Measurements from ENCODE around the gene CRYBG3.
"Not testable (repeated sequence)": the region's sequence is repeated elsewhere in the genome, so short reads cannot be mapped to it uniquely, and the experiment has no call there.

Gene CRYBG3

GRCh38 chr3:97829198-97829597, 7.4 kb downstream of the CRYBG3 start:
- Histone ChIP-seq H3K4me3 (no peak overlapping the region), H3K9ac (ENCODE audit: insufficient read length) (no peak overlapping the region), H3K9me3 (ENCODE audit: low read depth, low read length) (no peaks in the 10 kb centered on the region), H3K36me3 (ENCODE audit: insufficient read depth, low read length) (no peaks in the 10 kb centered on the region), H3K27ac (no peak overlapping the region)
- TF ChIP-seq FOXP2 (optimal IDR thresholded peaks at IDR 0.05; ENCODE audit: control extremely low read depth, extremely low read length, insufficient read depth), result no peak
- no peak for TF ChIP-seq EZH2 (IDR thresholded peaks at IDR 0.05)
- TF ChIP-seq POLR2AphosphoS5 (IDR thresholded peaks at IDR 0.05; ENCODE audit: borderline replicate concordance, low read depth, low read length), result no peak
- DNase-seq (ENCODE audit: low read depth, low spot score), result no peak

GRCh38 chr3:97830638-97831037, 8.8 kb downstream of the CRYBG3 start:
- H3K9me3 ChIP-seq (ENCODE audit: low read depth, low read length), result no peaks in the 10 kb centered on the region
- H3K4me3 ChIP-seq, result no peak overlapping the region
- no peak overlapping the region for H3K9ac ChIP-seq (ENCODE audit: insufficient read length)

GRCh38 chr3:97831140-97831539, 9.3 kb downstream of the CRYBG3 start:
- no peaks in the 10 kb centered on the region for H3K36me3 ChIP-seq (ENCODE audit: insufficient read depth, low read length)
- no peak for TF ChIP-seq FOXP2 (optimal IDR thresholded peaks at IDR 0.05; ENCODE audit: control extremely low read depth, extremely low read length, insufficient read depth)
- no peak for TF ChIP-seq EZH2 (IDR thresholded peaks at IDR 0.05)
- no peak for TF ChIP-seq POLR2AphosphoS5 (IDR thresholded peaks at IDR 0.05; ENCODE audit: borderline replicate concordance, low read depth, low read length)
- DNase-seq (ENCODE audit: low read depth, low spot score), result no peak

More at GRCh38 chr3:97830638-97831037, 8.8 kb downstream of the CRYBG3 start:
- Histone ChIP-seq H3K27ac (no peak overlapping the region), H3K36me3 (ENCODE audit: insufficient read depth, low read length) (no peaks in the 10 kb centered on the region)
- no peak for TF ChIP-seq FOXP2 (optimal IDR thresholded peaks at IDR 0.05; ENCODE audit: control extremely low read depth, extremely low read length, insufficient read depth)
- DNase-seq (ENCODE audit: low read depth, low spot score), result no peak

GRCh38 chr3:97833184-97833583, 11.4 kb downstream of the CRYBG3 start:
- H3K9ac ChIP-seq (ENCODE audit: insufficient read length); H3K9me3 ChIP-seq (ENCODE audit: low read depth, low read length); DNase-seq (ENCODE audit: low read depth, low spot score); H3K27ac ChIP-seq; H3K4me3 ChIP-seq; H3K36me3 ChIP-seq (ENCODE audit: insufficient read depth, low read length): not testable (repeated sequence)

More at GRCh38 chr3:97831140-97831539, 9.3 kb downstream of the CRYBG3 start:
- no peaks in the 10 kb centered on the region for H3K9me3 ChIP-seq (ENCODE audit: low read depth, low read length)
- H3K27ac ChIP-seq, result no peak overlapping the region
- H3K4me3 ChIP-seq, result no peak overlapping the region
- H3K9ac ChIP-seq (ENCODE audit: insufficient read length), result no peak overlapping the region

GRCh38 chr3:97835761-97836160, 13.9 kb downstream of the CRYBG3 start:
- Histone ChIP-seq H3K9me3 (ENCODE audit: low read depth, low read length) (no peaks in the 10 kb centered on the region), H3K4me3 (no peak overlapping the region), H3K27ac (no peak overlapping the region), H3K9ac (ENCODE audit: insufficient read length) (no peak overlapping the region), H3K36me3 (ENCODE audit: insufficient read depth, low read length) (no peaks in the 10 kb centered on the region)
- no peak for DNase-seq (ENCODE audit: low read depth, low spot score)
- TF ChIP-seq EZH2 (IDR thresholded peaks at IDR 0.05) (no peak), POLR2AphosphoS5 (IDR thresholded peaks at IDR 0.05; ENCODE audit: borderline replicate concordance, low read depth, low read length) (no peak), FOXP2 (optimal IDR thresholded peaks at IDR 0.05; ENCODE audit: control extremely low read depth, extremely low read length, insufficient read depth) (no peak)

- no peak for DNase-seq (ENCODE audit: low read depth, low spot score)
- Histone ChIP-seq H3K4me3 (no peak overlapping the region), H3K27ac (no peak overlapping the region), H3K9me3 (ENCODE audit: low read depth, low read length) (no peaks in the 10 kb centered on the region), H3K36me3 (ENCODE audit: insufficient read depth, low read length) (no peaks in the 10 kb centered on the region), H3K9ac (ENCODE audit: insufficient read length) (no peak overlapping the region)
- TF ChIP-seq FOXP2 (optimal IDR thresholded peaks at IDR 0.05; ENCODE audit: control extremely low read depth, extremely low read length, insufficient read depth), result no peak
Measured at GRCh38 chr3:97838393-97838792, 16.6 kb downstream of the CRYBG3 start.

GRCh38 chr3:97839944-97840343, 18.1 kb downstream of the CRYBG3 start:
- Histone ChIP-seq H3K27ac (no peak overlapping the region), H3K4me3 (no peak overlapping the region), H3K36me3 (ENCODE audit: insufficient read depth, low read length) (no peaks in the 10 kb centered on the region), H3K9me3 (ENCODE audit: low read depth, low read length) (no peaks in the 10 kb centered on the region), H3K9ac (ENCODE audit: insufficient read length) (no peak overlapping the region)
- DNase-seq (ENCODE audit: low read depth, low spot score), result no peak
- TF ChIP-seq EZH2 (IDR thresholded peaks at IDR 0.05) (no peak), POLR2AphosphoS5 (IDR thresholded peaks at IDR 0.05; ENCODE audit: borderline replicate concordance, low read depth, low read length) (no peak), FOXP2 (optimal IDR thresholded peaks at IDR 0.05; ENCODE audit: control extremely low read depth, extremely low read length, insufficient read depth) (no peak)

GRCh38 chr3:97841304-97841703, 19.5 kb downstream of the CRYBG3 start:
- no peaks in the 10 kb centered on the region for H3K9me3 ChIP-seq (ENCODE audit: low read depth, low read length)
- TF ChIP-seq POLR2AphosphoS5 (IDR thresholded peaks at IDR 0.05; ENCODE audit: borderline replicate concordance, low read depth, low read length), result no peak
- TF ChIP-seq EZH2 (IDR thresholded peaks at IDR 0.05), result no peak
- no peak for TF ChIP-seq FOXP2 (optimal IDR thresholded peaks at IDR 0.05; ENCODE audit: control extremely low read depth, extremely low read length, insufficient read depth)
- DNase-seq (ENCODE audit: low read depth, low spot score), result no peak
- H3K36me3 ChIP-seq (ENCODE audit: insufficient read depth, low read length), result no peaks in the 10 kb centered on the region
- no peak overlapping the region for H3K4me3 ChIP-seq
- H3K9ac ChIP-seq (ENCODE audit: insufficient read length), result no peak overlapping the region
- no peak overlapping the region for H3K27ac ChIP-seq

- DNase-seq (ENCODE audit: low read depth, low spot score), result no peak
- no peak for TF ChIP-seq POLR2AphosphoS5 (IDR thresholded peaks at IDR 0.05; ENCODE audit: borderline replicate concordance, low read depth, low read length)
- TF ChIP-seq EZH2 (IDR thresholded peaks at IDR 0.05), result no peak
- TF ChIP-seq FOXP2 (optimal IDR thresholded peaks at IDR 0.05; ENCODE audit: control extremely low read depth, extremely low read length, insufficient read depth), result no peak
- no peak overlapping the region for H3K9ac ChIP-seq (ENCODE audit: insufficient read length)
- H3K36me3 ChIP-seq (ENCODE audit: insufficient read depth, low read length), result no peaks in the 10 kb centered on the region
- H3K9me3 ChIP-seq (ENCODE audit: low read depth, low read length), result no peaks in the 10 kb centered on the region
- H3K4me3 ChIP-seq, result no peak overlapping the region
- no peak overlapping the region for H3K27ac ChIP-seq
Measured at GRCh38 chr3:97841956-97842355, 20.1 kb downstream of the CRYBG3 start.
